H9 (cell line): Measurements from ENCODE around the gene IQCK. TPM values are rescaled to one million over a fixed set of nuclear protein-coding genes. Genes with fewer than 3 reads are reported as not detected.

ENCODE experiments used
- DNase-seq: peaks from one replicate; pipeline ENCODE4 v3.0.0-alpha.2; 2017
- H2AFZ ChIP-seq: one replicate; pipeline ENCODE4 v1.6.1; 2013; ENCODE audit warnings: mild to moderate bottlenecking, low read length, control low read depth, moderate library complexity
- H2AK5ac ChIP-seq: 2 replicates; pipeline ENCODE4 v1.6.1; 2013; ENCODE audit warnings: low read length, control low read depth, mixed read lengths; ENCODE audit not compliant: insufficient read length
- H2BK120ac ChIP-seq: one replicate; pipeline ENCODE4 v1.6.1; 2013; ENCODE audit warnings: low read depth, mild to moderate bottlenecking, low read length, control low read depth, inconsistent platforms; ENCODE audit not compliant: poor library complexity, severe bottlenecking
- H2BK12ac ChIP-seq: 2 replicates; pipeline ENCODE4 v1.6.1; 2013; ENCODE audit warnings: low read length, control low read depth, mixed read lengths, low read depth; ENCODE audit not compliant: insufficient read length
- H2BK15ac ChIP-seq: 2 replicates; pipeline ENCODE4 v1.6.1; 2013; ENCODE audit warnings: low read depth, low read length, control low read depth
- H2BK20ac ChIP-seq: one replicate; pipeline ENCODE4 v1.6.1; 2013; ENCODE audit warnings: low read depth, mild to moderate bottlenecking, low read length, control low read depth, inconsistent platforms; ENCODE audit not compliant: poor library complexity, severe bottlenecking
- H2BK5ac ChIP-seq: 2 replicates; pipeline ENCODE4 v1.6.1; 2013; ENCODE audit warnings: low read length, control low read depth, mixed read lengths; ENCODE audit not compliant: insufficient read length
- H3K14ac ChIP-seq: 2 replicates; pipeline ENCODE4 v1.6.1; 2013; ENCODE audit warnings: low read length, control low read depth; ENCODE audit not compliant: insufficient read depth
- H3K18ac ChIP-seq: 2 replicates; pipeline ENCODE4 v1.6.1; 2013; ENCODE audit warnings: low read depth, mild to moderate bottlenecking, mixed read lengths, low read length, control low read depth; ENCODE audit not compliant: insufficient read length
- H3K23ac ChIP-seq: 2 replicates; pipeline ENCODE4 v1.6.1; 2013; ENCODE audit warnings: low read length, control low read depth, mixed read lengths, low read depth; ENCODE audit not compliant: insufficient read length
- H3K23me2 ChIP-seq: 2 replicates; pipeline ENCODE4 v1.6.1; 2013; ENCODE audit warnings: low read depth, mild to moderate bottlenecking, mixed read lengths, low read length, control low read depth; ENCODE audit not compliant: insufficient read length, poor library complexity, severe bottlenecking
- H3K27ac ChIP-seq: 2 replicates; pipeline ENCODE4 v1.5.1; 2013; ENCODE audit warnings: low read length, control low read depth, mixed read lengths, low read depth; ENCODE audit not compliant: insufficient read length
- H3K27me3 ChIP-seq: 2 replicates; pipeline ENCODE4 v1.6.1; 2013; ENCODE audit warnings: low read length, control low read depth, inconsistent platforms; ENCODE audit not compliant: insufficient read depth
- H3K4ac ChIP-seq: 2 replicates; pipeline ENCODE4 v1.6.1; 2013; ENCODE audit warnings: low read depth, mild to moderate bottlenecking, control low read depth, inconsistent platforms, low read length, moderate library complexity
- H3K4me1 ChIP-seq: 2 replicates; pipeline ENCODE4 v1.6.1; 2013; ENCODE audit warnings: low read length, control low read depth, inconsistent platforms; ENCODE audit not compliant: insufficient read depth
- H3K4me2 ChIP-seq: 2 replicates; pipeline ENCODE4 v1.6.1; 2013; ENCODE audit warnings: low read length, control low read depth, mixed read lengths; ENCODE audit not compliant: insufficient read length, insufficient read depth
- H3K56ac ChIP-seq: 2 replicates; pipeline ENCODE4 v1.6.1; 2013; ENCODE audit warnings: low read depth, mild to moderate bottlenecking, mixed read lengths, low read length, control low read depth; ENCODE audit not compliant: insufficient read length
- H3K79me1 ChIP-seq: 2 replicates; pipeline ENCODE4 v1.6.1; 2013; ENCODE audit warnings: low read depth, mild to moderate bottlenecking, moderate library complexity, low read length, control low read depth, inconsistent platforms; ENCODE audit not compliant: insufficient read depth, poor library complexity, severe bottlenecking
- H3K79me2 ChIP-seq: 2 replicates; pipeline ENCODE4 v1.6.1; 2013; ENCODE audit warnings: low read length, control low read depth, inconsistent platforms; ENCODE audit not compliant: insufficient read depth
- H3K9ac ChIP-seq: 2 replicates; pipeline ENCODE4 v1.6.1; 2013; ENCODE audit warnings: low read length, control low read depth, mixed read lengths; ENCODE audit not compliant: insufficient read length; ENCODE audit errors: extremely low read depth
- H3K9me3 ChIP-seq: one replicate; pipeline ENCODE4 v1.6.1; 2013; ENCODE audit warnings: low read depth, low read length, inconsistent platforms; ENCODE audit not compliant: control insufficient read depth
- H3T11ph ChIP-seq: one replicate; pipeline ENCODE4 v1.6.1; 2013; ENCODE audit warnings: mild to moderate bottlenecking, low read length, control low read depth, inconsistent platforms
- H4K20me1 ChIP-seq: one replicate; pipeline ENCODE4 v1.6.1; 2013; ENCODE audit not compliant: control insufficient read depth, insufficient read length, insufficient read depth
- H4K5ac ChIP-seq: 2 replicates; pipeline ENCODE4 v1.6.1; 2013; ENCODE audit warnings: low read depth, mild to moderate bottlenecking, mixed read lengths, low read length, control low read depth; ENCODE audit not compliant: insufficient read length
- H4K8ac ChIP-seq: replicated peaks from 2 replicates; pipeline ENCODE4 v1.6.1; 2013; ENCODE audit warnings: low read length, control low read depth, mixed read lengths, low read depth; ENCODE audit not compliant: insufficient read length
- H4K91ac ChIP-seq: 2 replicates; pipeline ENCODE4 v1.6.1; 2013; ENCODE audit warnings: low read depth, mild to moderate bottlenecking, moderate library complexity, mixed read lengths, low read length, control low read depth; ENCODE audit not compliant: insufficient read length
- H3K27ac Mint-ChIP-seq, 3 experiments: 2 replicates in 2 of 3; 3 replicates in 1 of 3; pipeline ENCODE4 v1.8.0; 2020 to 2021; ENCODE audit warnings: mixed read lengths in 3 of 3, mild to moderate bottlenecking in 1 of 3, moderate library complexity in 1 of 3
- H3K27me3 Mint-ChIP-seq: 2 replicates; pipeline ENCODE4 v1.8.0; 2021; ENCODE audit warnings: low read depth, mild to moderate bottlenecking, moderate library complexity, mixed read lengths
- H3K36me3 Mint-ChIP-seq, 3 experiments: 2 replicates in 2 of 3; 3 replicates in 1 of 3; pipeline ENCODE4 v1.8.0; 2020 to 2021; ENCODE audit warnings: low read depth in 3 of 3, mixed read lengths in 3 of 3; ENCODE audit not compliant: insufficient read depth in 1 of 3
- H3K4me1 Mint-ChIP-seq, 2 experiments: 2 replicates each; pipeline ENCODE4 v1.8.0; 2020; ENCODE audit warnings: mixed read lengths in 2 of 2
- H3K4me3 Mint-ChIP-seq, 2 experiments: 2 replicates in 1 of 2; 3 replicates in 1 of 2; pipeline ENCODE4 v1.8.0; 2020 to 2021; ENCODE audit warnings: mild to moderate bottlenecking in 2 of 2, mixed read lengths in 2 of 2, moderate library complexity in 1 of 2
- H3K9me3 Mint-ChIP-seq, 2 experiments: 2 replicates in 1 of 2; 3 replicates in 1 of 2; pipeline ENCODE4 v1.8.0; 2020; ENCODE audit warnings: mild to moderate bottlenecking in 2 of 2, mixed read lengths in 2 of 2, moderate library complexity in 1 of 2
- WGBS: extraction: QIAGEN DNeasy Blood & Tissue Kit; methylation state at CpG from one replicate; pipeline ENCODE4 v1.1.7; 2013; ENCODE audit warnings: missing lambda C conversion rate, low lambda C conversion rate, mixed read lengths; ENCODE audit not compliant: insufficient read length; ENCODE audit errors: extremely low coverage; 5-methylcytosine and 5-hydroxymethylcytosine counted together
- total RNA-seq: library from RNA; stranded (reverse); gene quantifications from 2 replicates; pipeline ENCODE4 v1.2.1, GENCODE V29; 2021
- TF ChIP-seq, protein P1 (sequence below): fragments of 200-600 bp; sonication (generic); conservative IDR thresholded peaks from 3 replicates; pipeline ENCODE4 v1.8.0; 2021; ENCODE audit warnings: antibody characterized with exemption, mild to moderate bottlenecking

The IQCK gene
- total RNA-seq, 1 experiment from 2014 or later: 9.0 TPM

GRCh38 chr16:19722981-19723380 lies 4.9 kb downstream of the IQCK start:
- 100% methylated on average over 1 of the region's 7 CpGs for WGBS
- Histone ChIP-seq H2AFZ (no peak overlapping the region), H4K20me1 (no peaks in the 10 kb centered on the region), H3K4ac (no peak overlapping the region), H3K79me1 (no peaks in the 10 kb centered on the region), H2BK120ac (no peak overlapping the region), H3K4me1 (no peaks in the 10 kb centered on the region; the same call in 1 of the 2 replicates), H2AK5ac (no peak overlapping the region), H3K18ac (no peak overlapping the region), H2BK20ac (no peak overlapping the region), H3K9me3 (no peaks in the 10 kb centered on the region), H3K4me2 (no peak overlapping the region), H3K23ac (no peak overlapping the region), H3K9ac (no peak overlapping the region), H4K8ac (no peak overlapping the region), H4K91ac (no peak overlapping the region), H3K79me2 (no peaks in the 10 kb centered on the region), H3K56ac (no peak overlapping the region), H3K27me3 (no peaks in the 10 kb centered on the region), H2BK15ac (no peak overlapping the region), H4K5ac (no peak overlapping the region), H3K14ac (no peak overlapping the region), H2BK5ac (no peak overlapping the region), H2BK12ac (no peak overlapping the region), H3T11ph (no peak overlapping the region), H3K27ac (no peak overlapping the region), H3K23me2 (peaks cover 7% of the 10 kb centered on the region)
- H3K4me3 Mint-ChIP-seq: peak overlapping the region in 1 of 2 experiments; percentile 49; a peak in 1 of 5 replicates
- no peak for DNase-seq
- peak overlapping the region; percentile 48 to 80 (median 70); a peak in 3 of 7 replicates for H3K27ac Mint-ChIP-seq
- peaks cover 37 to 45% of the 10 kb centered on the region in 2 experiments for H3K4me1 Mint-ChIP-seq
- TF ChIP-seq, protein P1, sequence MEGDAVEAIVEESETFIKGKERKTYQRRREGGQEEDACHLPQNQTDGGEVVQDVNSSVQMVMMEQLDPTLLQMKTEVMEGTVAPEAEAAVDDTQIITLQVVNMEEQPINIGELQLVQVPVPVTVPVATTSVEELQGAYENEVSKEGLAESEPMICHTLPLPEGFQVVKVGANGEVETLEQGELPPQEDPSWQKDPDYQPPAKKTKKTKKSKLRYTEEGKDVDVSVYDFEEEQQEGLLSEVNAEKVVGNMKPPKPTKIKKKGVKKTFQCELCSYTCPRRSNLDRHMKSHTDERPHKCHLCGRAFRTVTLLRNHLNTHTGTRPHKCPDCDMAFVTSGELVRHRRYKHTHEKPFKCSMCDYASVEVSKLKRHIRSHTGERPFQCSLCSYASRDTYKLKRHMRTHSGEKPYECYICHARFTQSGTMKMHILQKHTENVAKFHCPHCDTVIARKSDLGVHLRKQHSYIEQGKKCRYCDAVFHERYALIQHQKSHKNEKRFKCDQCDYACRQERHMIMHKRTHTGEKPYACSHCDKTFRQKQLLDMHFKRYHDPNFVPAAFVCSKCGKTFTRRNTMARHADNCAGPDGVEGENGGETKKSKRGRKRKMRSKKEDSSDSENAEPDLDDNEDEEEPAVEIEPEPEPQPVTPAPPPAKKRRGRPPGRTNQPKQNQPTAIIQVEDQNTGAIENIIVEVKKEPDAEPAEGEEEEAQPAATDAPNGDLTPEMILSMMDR: no peak
- H3K27me3 Mint-ChIP-seq: no peaks in the 10 kb centered on the region
- peaks cover 0 to 3% (median 0%) of the 10 kb centered on the region in 3 experiments; a peak in 1 of 7 replicates for H3K36me3 Mint-ChIP-seq
- no peaks in the 10 kb centered on the region for H3K9me3 Mint-ChIP-seq
